Stimulated activated CD4-positive, alpha-beta T cell treated with anti-CD3 and anti-CD28 coated beads, Interleukin-15, amount 100 ng/mL, for 24 hours (primary cell): ENCODE measurements around the gene TSPAN19.

Experiments
- DNase-seq: peaks from one replicate; pipeline ENCODE4 v3.0.0-alpha.2; 2020

The TSPAN19 gene

DNA sequence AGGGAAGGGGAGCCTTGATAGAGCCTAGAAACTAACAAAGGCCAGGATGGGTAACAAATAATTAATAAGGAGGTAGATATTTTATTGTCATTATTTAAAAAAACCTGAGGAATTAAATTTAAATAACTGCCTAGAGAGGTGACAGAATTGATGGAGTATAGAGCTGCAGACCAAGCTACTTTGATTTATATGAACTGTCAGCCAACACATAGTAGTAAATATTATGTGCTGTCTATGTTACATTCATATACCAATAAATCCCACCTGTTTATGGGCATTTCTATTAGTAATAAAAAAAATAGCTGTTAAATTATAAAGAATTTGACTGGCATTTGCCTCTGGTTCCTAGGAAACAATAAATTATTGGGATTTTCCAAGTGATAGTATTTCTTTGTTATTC lies 37.7 kb downstream of the TSPAN19 start:
- no peak for DNase-seq

DNA sequence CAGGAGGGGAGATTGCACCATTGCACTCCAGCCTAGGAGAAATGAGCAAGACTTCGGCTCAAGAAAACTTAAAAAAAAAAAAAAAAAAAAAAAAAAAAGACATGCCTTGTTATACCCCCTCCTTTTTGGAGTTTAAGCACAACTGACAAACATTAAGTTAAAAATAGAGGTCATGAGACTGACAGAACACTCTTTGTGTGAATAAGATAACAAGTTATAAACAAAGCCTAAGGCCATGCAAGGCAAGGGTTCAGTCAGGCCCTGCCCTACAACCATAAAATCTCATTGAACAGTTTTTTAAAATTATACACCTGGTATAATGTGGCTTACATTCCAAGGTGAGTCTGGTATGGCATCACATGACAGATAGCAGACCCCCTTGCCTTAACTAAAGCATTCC lies 39.3 kb downstream of the TSPAN19 start:
- DNase-seq, result no peak

DNA sequence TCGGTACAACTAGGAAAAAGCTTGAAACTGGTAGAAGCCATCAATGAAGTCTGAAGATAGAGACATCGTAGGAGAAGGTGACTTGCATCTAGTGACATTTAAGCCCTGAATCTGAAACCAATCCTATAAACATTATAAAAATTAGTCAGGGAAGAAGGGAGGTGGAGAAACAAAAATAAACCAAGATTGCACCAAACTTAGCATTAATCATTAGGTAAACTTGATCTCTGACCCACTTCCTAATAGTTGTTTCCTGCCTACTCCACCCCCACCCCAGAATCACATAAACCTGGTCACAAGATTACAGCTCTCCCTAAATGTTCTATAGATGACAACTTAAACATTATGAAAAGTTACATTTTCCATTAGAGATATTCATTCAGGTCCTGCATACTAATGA lies 40.4 kb downstream of the TSPAN19 start:
- DNase-seq, result no peak

DNA sequence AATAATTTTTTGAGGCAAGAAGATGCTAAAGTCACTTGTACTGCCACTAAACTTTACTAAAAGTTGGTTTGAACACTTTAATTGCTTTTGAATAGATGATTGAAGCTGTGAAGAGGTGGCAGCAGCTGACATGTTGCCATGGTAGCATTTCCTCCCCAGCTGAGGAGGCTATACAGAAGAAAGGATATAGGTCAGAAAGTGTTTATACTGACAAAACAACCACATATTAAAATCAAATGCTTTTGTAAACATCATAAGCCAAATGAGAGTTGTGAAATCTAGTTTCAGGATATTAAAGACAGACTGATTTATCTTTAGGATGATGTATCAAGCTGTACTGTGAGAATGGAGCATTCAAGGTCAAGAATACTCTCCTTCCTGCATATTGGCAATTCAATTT lies 41.7 kb downstream of the TSPAN19 start:
- DNase-seq, result no peak

DNA sequence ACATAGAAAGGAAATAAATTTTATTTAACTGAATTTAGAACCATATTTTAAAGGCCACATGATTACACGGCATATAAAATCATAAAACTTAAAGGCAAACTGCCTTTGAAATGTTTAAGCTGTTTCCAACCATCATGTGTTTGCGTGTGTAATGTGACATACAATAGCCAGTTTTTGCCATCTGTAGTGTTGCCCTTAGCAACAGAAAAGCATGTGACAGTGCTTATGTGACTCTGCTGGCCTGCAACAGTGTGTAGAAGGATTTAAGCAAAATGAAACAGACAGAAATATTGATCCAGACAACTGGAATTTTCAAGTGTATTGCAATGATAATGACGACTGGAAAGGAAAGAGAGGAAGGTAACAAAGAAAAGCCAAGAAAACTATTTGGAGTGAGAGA lies 49.5 kb downstream of the TSPAN19 start:
- no peak for DNase-seq

DNA sequence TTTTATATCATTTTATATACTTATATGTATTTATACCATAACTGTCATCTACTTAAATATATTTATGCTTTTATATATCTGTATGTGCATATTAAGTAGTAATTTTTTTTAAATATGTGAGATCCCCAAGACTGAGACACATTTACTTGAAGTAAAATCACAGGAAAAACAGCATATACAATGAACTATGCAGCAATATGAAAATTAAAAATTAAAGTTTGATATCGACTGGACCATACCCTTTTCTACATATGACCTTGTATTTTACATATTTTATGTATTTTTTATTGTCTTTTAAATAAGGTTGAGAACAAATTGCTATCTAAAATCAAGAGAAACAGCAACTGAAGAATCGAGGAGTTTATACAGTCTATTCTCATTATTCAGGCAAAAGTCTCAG lies 50.0 kb downstream of the TSPAN19 start:
- no peak for DNase-seq

DNA sequence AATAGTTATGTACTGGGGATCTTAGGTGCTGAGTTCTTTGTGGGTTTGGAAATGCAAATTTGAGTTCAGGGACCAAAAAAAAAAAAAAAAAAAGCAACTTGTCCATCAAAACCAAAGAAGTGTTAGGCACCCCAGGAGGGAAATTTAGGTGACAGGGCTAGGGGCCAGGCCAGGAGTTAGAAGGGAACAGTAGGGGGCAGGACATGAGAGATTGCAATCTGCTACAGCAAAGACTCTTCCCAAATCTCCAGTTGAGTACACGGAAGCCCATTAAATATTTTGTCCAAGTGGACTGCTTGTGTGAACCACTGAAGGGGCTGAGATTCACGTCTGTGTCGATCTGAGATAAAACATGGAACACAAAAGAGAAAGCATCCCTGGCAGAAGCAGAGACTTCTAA lies 52.8 kb downstream of the TSPAN19 start:
- no peak for DNase-seq

DNA sequence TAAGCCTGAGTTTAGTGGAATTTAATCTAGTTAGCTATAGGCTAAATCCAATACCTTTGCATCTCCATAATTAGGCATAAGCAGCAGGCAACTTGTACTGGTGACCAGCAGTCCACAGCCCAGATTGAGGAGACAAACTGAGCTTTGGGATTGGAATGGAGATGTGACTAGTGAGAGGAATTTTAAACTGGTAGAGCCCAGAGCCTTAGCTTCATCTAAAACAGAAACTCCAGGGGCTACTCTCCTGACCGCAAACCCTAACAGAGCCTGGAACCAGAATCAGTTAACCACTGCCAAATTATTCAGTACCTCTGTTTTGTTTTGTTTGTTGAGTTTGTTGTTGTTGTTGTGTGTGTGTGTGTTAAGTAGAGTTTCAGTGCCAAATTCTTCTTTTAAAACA lies 53.2 kb downstream of the TSPAN19 start:
- DNase-seq, result no peak

DNA sequence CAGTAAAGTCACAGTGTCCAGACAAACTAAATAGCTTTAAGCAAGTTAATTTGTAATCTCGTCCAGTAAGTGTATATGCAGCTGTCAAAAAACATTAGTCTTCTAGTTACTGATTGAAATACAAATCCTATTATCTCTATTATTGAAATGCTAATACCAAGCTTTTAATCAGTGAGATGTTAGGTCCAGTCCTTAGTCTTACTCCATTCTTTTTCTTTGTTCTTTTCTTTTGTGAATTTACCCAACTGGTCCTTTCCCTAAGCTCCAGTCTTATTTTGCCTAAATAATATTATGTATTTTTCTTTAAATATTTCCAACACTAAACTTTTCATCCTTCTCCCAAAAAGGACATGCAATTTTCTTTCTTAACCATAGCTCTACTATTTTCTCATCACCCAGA lies 57.2 kb downstream of the TSPAN19 start:
- no peak for DNase-seq

DNA sequence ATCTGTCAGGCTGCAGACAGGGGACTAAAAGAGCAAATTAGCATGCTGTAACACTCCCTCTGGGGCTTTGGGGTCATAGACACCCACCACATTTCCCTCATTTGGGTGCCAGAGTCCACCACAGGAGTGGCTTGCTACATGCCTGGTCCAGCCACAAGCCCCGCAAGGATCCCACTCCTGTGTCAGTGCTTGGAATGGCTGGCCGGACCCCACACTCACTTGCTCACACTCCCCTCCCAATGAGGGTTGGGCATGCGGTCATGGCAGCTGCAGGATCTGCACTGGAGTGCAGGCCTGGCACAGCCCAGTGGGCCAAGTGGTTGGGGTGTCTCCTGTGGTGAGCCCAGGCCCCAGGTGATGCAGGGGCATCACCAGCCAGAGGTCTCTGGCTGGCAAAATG lies 59.9 kb downstream of the TSPAN19 start:
- DNase-seq, result no peak

DNA sequence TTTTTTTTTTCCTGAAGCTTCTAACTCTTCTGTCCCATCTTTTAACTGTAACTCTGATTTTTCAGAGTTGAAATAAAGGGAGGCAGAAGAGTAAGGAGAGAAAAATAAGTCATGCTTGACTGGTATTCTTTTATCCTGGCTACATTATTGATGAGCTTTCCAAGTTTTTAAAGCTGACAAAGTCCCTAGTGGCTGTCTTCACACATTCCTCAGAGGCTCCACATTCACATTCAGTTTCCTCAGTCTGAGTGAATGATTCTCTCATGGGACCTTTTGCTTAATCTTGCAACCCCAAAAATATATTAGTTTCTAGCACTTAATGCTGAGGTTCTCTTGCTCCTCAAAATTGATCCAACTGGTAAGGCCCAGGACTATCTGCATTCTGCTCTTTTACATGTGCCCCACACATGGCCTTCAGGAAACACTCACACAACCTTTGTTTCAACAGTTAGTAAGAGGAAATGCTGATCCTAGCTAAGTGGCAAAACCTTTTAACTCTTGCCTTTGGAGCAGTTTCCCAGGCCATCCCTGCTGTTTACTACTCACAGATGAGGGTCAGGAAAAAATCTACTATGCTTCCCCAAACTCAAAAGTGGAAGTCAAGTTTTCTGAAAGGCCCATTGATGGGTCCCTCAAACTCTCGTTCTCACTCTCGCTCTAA lies 61.8 kb downstream of the TSPAN19 start:
- no peak for DNase-seq

DNA sequence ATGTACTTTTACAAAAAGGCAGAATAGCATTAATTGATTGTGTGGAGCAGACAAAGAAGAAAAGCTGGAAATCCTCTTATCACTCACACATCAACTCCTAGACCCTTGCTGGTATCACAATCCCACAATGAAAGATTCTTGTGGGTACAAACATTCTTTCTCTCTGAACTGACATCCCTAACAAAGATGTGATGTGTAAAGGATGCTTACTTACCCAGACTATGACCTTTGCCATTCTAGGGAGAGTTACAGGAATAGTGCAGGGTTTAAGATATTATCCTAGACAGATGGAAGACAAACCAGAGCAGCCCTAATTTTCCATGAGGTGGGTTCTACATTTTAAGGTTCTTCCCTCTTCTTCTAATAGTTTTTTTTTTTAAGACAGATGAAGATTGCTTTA lies 63.1 kb downstream of the TSPAN19 start:
- no peak for DNase-seq

DNA sequence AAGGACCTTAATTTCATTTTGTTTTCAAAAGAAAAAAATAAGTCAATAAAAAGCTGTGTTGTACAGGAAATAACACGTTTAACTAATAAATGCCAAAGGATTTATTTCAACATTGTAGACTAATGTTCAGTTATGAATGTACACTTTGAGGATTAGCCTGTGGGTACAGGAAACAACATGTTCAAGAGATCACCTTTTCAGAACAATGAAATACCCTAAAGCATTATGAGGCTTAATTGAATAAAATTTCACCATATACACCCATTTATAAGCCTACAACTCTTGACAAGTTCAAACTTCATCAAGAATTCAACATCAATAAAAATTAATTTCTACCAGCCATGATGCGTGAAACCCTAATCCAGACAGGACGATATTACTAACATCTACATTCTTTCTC lies 66.9 kb downstream of the TSPAN19 start:
- no peak for DNase-seq
